Fibroblast of skin of abdomen (primary cell): Measurements from ENCODE around the gene TRAPPC3L.
"Not testable (repeated sequence)": the region's sequence is repeated elsewhere in the genome, so short reads cannot be mapped to it uniquely, and the experiment has no call there.

ENCODE experiments used
- DNase-seq: peaks from one replicate; pipeline ENCODE4 v3.0.0-alpha.2; 2013

The TRAPPC3L gene

GRCh38 chr6:116512734-116513133 is 32.8 kb downstream of the TRAPPC3L start:
- no peak for DNase-seq

- DNase-seq, result no peak
These were observed 33.3 kb downstream of the TRAPPC3L start for GRCh38 chr6:116512111-116512559.

GRCh38 chr6:116511424-116512110 is 33.9 kb downstream of the TRAPPC3L start, which contains the start of gene CALHM5:
Gene CALHM5 (plus strand): TSS chr6:116511639. CDS start chr6:116511697, 58 bp downstream.
- DNase-seq, result peak; percentile 84

- no peak for DNase-seq
These were observed 37.0 kb downstream of the TRAPPC3L start for GRCh38 chr6:116508527-116508926.

- DNase-seq, result no peak
These were observed 38.2 kb downstream of the TRAPPC3L start for GRCh38 chr6:116507324-116507723.

- no peak for DNase-seq
These were observed 44.5 kb downstream of the TRAPPC3L start for GRCh38 chr6:116500969-116501433.

- DNase-seq, result no peak
These were observed 48.3 kb downstream of the TRAPPC3L start for GRCh38 chr6:116497113-116497676.

- not testable (repeated sequence) for DNase-seq
These were observed 50.3 kb downstream of the TRAPPC3L start for GRCh38 chr6:116495161-116495560.

GRCh38 chr6:116492331-116493067 is 53.0 kb downstream of the TRAPPC3L start:
- no peak for DNase-seq

- DNase-seq, result no peak
These were observed 53.7 kb downstream of the TRAPPC3L start for GRCh38 chr6:116491610-116492330.

- DNase-seq, result peak; percentile 33
These were observed 59.8 kb downstream of the TRAPPC3L start for GRCh38 chr6:116485559-116486184.

GRCh38 chr6:116483616-116484015 is 61.9 kb downstream of the TRAPPC3L start:
- no peak for DNase-seq

- DNase-seq, result no peak
These were observed 62.7 kb downstream of the TRAPPC3L start for GRCh38 chr6:116482780-116483179.

GRCh38 chr6:116476002-116476678 is 69.3 kb downstream of the TRAPPC3L start:
- peak; percentile 30 for DNase-seq

GRCh38 chr6:116475141-116475540 is 70.3 kb downstream of the TRAPPC3L start:
- no peak for DNase-seq

- DNase-seq, result peak; percentile 36
These were observed 72.8 kb downstream of the TRAPPC3L start for GRCh38 chr6:116472706-116473105.

GRCh38 chr6:116471531-116471930 is 74.0 kb downstream of the TRAPPC3L start:
- no peak for DNase-seq

GRCh38 chr6:116468293-116468692 is 77.2 kb downstream of the TRAPPC3L start:
- no peak for DNase-seq

GRCh38 chr6:116467514-116467913 is 78.0 kb downstream of the TRAPPC3L start:
- DNase-seq, result no peak

GRCh38 chr6:116467096-116467495 is 78.4 kb downstream of the TRAPPC3L start:
- DNase-seq, result no peak

GRCh38 chr6:116465246-116465645 is 80.2 kb downstream of the TRAPPC3L start:
- no peak for DNase-seq

- no peak for DNase-seq
These were observed 82.2 kb downstream of the TRAPPC3L start for GRCh38 chr6:116463301-116463700.
